SKM-1 (cell line): ENCODE data around the gene COX4I2.
A peak's percentile ranks its signal among the peaks of the same experiment; 100 is the strongest.
"Not testable (repeated sequence)": the region's sequence is repeated elsewhere in the genome, so short reads cannot be mapped to it uniquely, and the experiment has no call there.

Experiments
- DNase-seq: peaks from one replicate; lab custom pipeline; 2025; ENCODE audit not compliant: unreplicated experiment; lab: John Stamatoyannopoulos, UW

COX4I2 gene

DNA sequence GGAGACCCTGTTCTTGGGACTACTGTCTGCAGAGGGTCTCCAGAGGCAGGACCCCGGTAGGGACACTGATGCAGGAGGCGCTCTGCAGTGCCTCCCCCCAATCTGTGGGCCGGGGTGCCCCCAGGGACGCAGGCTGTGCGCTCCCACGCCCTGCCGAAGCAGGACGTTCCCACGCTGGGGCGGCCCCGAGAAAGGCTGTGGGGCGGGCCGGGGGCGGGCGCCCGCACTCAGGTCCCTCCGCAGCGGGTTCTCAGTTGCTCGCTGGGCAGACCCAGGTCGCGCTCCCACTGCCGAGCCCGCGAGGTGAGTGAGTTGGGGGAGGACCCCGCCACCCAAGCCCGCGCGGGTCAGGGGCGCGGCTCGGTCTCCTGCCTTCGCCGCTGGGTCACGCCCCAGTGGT, at the start of gene COX4I2:
COX4I2 (plus strand) TSS at position 253 of the 400 bp plus-strand sequence. CDS start 1,106 bp downstream, outside the sequence.
- no peak for DNase-seq

DNA sequence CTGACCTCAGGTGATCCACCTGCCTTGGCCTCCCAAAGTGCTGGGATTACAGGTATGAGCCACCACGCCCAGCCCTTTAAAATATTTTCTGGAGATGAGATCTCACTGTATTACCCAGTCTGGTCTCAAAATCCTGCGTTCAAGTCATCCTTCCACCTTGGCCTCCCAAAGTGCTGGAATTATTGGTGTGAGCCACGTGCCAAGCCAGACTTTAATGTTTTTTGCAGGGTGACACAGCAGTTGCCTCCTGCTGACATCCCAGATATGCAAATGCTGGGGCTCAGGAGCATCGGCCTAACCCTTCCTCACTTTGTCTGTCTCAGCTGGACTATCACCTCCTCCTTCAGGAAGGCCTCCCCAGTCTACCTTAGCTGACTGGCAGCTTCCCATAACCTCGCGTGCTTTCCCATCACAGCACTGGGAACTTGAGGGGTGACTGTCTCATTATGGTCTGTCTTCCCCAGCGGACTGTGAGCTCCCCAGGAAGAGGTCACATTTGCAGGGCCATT, 46.9 kb upstream of the COX4I2 start:
- DNase-seq = no peak

DNA sequence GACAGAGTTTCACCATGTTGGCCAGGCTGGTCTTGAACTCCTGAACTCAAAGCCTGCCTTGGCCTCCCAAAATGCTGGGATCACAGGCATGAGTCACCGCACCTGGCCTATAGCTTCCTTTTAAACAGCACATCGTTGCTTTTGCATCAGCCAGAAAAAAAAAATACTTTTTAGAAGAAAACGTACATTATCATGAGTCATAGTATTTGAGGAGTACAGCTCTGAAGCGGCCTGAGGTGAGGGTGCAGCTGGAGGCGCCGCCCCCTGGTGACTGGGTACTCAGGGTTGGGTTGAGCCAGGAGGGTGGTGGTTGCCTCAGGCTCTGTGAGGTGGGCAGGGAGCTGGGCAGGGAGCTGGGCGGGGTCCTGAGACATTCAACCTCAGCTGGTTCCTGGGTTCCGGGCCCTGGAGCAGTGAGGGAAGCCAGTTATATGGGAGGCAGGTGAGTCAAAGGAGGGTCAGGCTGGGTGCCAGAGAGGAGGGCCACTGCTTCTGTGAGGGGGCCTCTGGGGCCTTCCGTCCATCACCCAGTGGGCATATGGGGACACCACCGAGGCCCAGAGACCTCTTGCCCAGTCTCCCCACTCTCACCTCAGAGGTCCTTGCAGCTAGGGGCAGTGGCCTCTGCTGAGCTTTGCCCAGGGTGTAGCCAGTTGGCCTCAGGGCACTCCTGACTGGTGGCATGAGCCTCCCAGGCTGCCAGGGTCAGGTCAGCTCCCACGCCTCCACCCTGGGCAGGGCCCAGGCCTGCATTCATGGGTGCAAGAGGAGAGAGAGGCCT, 44.3 kb upstream of the COX4I2 start:
- no peak for DNase-seq

DNA sequence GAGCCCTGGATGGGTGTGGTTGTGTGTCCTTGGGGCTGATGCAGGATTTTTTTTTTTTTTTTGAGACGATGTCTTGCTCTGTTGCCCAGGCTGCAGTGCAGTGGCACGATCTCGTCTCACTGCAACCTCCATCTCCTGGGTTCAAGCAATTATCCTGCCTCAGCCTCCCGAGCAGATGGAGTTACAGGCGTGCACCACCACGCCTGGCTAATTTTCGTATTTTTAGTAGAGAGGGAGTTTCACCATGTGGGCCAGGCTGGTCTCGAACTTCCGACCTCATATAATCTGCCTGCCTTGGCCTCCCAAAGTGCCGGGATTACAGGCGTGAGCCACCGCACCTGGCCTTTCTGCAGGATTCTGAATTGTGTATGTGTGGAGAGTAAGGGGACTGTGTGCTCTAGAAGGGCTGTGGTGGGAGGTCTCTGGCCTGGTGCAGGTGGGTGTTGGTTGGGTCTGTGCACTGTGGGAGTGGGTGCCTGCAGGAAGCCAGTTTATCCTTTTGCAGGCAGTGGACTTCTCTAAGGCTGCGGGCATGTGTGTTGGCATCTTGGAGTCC, 43.6 kb upstream of the COX4I2 start:
- DNase-seq = no peak

DNA sequence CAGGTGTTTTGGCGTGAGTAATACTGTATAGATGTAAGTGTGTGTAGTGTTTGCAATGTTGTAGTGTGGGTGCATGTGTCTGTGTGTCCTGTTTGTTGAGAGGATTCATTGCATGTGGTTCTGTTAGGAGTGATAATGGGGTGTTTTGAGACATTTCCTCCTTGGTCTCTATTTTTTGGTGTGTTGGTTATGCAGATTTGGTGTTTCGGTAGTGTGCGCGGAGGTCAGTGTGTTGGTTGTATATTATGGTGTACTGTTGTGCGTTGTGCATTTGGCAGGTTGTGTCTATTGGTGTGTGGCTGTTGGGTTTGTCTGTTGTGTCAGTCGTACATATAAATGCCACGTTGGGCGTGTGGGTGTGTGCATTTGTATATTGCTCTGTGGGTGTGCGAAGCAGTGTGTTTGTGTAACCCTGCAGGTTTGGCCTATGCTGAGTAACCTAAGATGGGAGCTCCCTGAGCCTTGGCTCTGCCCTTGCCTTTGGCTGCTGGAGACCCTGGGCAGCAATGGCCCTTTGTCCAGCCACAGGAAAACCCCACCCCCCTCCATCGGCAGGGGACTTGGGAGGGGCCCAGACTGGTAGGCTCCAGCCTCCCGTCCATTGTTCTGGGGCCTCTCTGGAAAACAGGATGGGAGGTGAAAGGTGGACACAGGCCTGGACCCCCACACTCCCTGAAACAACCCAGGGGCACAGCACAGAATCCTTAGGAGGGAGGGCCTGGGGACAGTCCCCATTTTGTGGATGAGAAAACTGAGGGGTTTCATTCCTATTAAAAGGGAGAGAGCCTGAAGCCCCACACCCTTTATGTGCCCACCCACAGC, 42.9 kb upstream of the COX4I2 start:
- no peak for DNase-seq

DNA sequence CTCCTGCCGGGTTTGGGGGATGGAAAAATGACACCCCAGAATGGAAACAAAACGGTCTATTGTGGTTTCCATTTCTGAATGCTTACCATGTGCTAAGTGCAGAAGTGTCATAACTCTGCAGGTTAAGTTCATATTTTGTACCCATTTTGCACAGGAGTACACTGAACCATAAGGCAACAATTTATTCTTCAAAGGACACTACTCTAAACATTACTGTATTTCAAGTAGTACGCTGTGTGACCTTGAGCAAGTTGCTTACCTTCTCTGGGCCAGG, 42.4 kb upstream of the COX4I2 start:
- DNase-seq = no peak

DNA sequence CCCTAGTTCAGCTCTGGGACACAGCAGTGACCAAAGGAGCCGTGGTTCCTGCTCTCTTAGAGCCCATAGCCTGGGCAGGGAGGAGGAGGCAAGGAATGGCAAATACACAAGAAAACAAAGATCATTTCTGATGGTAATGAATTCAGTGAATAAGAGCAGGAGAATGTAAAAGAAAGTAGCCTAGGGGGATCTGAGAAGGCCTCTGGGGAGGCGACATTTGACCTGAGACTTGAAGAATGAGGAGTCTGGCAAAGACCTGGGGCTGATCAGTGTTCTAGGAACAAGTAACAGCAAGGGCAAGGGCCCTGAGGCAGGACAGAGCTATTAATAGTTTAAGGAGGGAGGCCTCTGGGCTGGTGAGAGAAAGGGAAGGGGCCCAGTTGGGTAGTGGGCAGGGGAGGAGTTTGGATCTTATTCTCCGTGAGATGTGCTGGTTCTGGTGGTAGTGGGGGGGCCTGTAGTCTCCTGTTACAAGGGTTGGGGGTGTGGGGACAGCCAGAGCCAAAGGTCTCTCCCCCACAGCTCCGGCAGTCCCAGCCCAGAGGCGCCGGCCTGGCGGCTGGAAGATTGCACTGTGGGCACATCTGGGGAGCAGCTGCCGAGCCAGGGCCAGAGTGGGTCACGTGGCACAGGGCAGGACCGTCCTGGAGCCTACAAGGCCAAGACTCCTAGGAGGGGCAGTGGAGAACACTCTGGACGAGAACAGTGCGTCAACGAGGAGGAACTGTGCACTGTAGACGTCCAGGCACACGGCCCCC, 41.9 kb upstream of the COX4I2 start:
- no peak for DNase-seq

DNA sequence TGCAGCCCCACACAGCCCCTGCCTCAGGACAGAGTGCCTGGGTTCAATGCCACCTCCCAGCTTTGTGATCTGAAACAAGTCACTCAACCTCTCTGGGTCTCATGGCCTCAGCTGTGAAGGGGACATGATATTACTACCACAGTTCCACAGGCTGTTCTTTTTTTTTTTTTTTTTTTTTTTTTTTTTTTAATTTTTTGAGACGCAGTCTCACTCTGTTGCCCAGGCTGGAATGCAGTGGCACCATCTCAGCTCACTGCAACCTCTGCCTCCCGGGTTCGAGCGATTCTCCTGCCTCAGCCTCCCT, 41.3 kb upstream of the COX4I2 start:
- DNase-seq = not testable (repeated sequence)

DNA sequence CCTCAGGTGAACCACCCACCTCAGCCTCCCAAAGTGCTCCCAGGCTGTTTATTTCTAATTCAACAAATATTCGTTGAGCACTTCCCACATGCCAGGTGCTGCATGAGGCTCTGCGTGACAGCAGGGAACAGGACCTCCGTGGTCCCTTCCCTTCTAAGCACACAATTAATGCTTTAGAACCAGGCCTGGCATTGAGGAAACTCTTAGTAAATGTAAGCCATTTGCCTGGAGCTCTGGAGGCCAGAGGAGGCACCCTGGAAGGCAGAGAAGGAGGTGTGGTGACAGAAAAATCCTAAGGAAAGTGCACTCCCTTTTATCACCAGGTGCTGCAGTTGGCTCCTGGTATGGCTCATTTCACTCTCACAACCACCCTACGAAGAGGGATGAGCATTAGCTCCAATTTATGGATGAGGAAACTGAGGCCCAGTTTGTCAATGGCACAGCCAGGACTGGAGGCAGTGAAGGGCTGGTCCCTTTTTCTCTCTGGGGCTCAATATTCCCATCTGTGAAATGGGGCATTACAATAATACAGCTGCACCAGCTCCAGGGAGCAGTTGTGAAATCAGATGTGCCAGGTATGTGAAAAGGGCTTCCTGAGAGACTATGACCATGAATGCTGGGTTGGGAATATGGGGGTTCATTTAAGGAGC, 40.8 kb upstream of the COX4I2 start:
- no peak for DNase-seq

DNA sequence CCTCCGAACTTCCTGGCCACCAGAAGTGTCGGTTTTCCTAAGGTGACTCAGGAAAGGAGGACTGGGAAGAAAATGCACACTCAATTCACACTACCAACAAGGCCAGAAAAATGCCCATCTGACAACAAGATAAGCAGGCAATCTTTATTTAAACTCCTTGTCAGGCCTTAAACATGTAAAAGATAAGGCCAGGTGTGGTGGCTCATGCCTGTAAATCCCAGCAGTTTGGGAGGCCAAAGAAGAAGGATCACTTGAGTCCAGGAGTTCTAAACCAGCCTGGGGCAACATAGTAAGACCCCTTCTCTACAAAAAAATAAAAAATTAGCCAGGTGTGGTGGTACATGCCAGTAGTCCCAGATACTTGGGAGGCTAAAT, 40.2 kb upstream of the COX4I2 start:
- DNase-seq = no peak

DNA sequence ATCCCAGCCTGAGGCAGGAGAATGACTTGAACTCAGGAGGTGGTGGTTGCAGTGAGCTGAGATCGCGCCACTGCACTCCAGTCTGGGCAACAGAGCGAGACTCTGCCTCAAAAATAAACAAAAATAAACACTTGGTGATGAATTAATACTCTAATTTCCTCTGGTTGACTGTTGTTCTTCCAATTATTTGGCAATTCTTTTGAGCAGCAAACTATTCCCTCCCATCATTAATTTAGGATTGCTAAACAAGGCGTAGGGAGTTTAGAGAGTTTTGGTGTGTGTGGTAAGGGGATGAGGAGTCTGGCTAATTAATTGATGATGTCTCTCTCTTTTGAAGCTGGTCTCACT, 35.3 kb upstream of the COX4I2 start:
- no peak for DNase-seq

DNA sequence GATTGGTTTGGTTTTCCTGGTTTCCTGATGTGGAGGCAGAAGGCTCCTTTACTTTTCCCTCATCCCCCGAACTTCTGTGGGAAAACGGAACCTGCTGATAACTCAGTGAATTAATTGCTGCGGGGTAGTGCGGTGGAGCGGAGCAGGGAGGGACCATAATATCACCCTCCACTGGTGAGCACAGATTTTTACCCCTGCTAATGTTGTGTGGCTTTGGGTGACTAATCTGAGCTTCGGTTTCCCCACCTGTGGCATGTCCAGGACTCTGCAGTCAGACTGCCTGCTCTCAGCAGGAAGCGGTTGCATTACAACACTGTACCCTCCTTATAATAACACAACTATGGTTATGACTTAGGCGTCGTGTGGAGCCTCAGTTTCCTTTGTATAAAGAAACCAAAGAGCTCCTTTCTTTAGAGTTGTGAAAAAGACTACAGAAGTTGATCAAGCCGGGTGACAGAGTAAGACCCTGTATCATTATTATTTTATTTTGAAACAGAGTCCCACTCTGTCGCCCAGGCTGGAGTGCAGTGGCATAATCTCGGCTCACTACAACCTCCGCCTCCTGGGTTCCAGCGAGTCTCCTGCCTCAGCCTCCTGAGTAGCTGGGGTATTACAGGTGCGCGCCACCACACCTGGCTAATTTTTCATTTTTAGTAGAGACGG, 34.8 kb upstream of the COX4I2 start:
- DNase-seq = peak; percentile 63

DNA sequence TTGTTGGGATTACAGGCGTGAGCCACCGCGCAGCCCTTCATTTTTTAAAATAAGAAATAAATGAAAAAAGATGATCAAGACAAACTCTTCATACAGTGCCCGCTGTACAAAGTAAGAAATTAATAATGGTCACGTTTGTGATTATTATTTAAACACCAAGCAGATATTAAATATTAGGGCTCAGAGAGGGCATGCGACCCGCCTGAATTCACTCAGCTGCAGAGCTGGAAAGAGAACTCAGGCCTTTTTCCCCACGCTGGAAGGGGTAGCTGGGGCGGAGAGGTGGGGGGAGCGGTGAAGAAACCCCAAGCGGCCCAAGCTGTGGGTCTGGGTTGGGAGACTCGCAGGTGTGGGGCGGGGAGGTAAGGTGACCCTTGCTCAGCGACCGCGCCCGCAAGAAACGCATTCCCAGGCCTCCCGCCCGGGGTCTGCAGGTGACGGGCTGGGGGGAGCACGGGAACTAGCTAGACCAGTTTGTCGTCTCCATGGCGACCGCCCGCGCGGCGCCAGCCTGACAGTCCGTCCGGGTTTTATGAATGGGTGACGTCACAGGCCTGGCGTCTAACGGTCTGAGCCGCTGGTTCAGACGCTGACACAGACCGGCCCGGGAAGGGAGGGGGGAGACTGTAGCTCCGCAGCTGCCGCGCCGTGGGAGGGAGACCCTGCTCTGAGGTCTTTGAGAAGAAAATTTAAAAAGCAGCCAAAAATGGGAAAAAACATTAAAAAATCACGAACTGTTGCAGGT, 33.7 kb upstream of the COX4I2 start:
- peak; percentile 83 for DNase-seq

DNA sequence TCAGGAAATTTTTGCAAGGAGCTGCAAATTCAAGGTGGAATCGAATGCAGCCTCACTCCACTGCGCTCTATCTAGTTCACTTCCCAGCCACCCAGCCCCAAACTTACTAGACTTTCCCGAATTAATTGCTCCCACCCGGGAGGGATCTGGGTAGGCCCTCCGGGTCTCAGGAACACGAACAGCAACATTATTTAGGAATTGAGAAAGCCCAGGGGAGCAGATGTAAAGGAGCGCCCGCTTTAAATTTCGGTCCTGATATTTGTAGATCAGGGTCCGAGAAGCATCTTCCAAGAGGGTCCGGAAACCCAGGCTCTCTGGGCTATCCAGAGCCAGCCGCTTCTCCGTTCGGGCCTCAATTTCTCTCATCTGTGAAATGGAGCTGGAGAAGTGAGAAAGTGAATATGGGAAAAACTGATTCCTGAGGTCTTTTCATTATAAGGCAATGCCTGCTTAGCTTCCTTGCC, 33.1 kb upstream of the COX4I2 start:
- DNase-seq = no peak

DNA sequence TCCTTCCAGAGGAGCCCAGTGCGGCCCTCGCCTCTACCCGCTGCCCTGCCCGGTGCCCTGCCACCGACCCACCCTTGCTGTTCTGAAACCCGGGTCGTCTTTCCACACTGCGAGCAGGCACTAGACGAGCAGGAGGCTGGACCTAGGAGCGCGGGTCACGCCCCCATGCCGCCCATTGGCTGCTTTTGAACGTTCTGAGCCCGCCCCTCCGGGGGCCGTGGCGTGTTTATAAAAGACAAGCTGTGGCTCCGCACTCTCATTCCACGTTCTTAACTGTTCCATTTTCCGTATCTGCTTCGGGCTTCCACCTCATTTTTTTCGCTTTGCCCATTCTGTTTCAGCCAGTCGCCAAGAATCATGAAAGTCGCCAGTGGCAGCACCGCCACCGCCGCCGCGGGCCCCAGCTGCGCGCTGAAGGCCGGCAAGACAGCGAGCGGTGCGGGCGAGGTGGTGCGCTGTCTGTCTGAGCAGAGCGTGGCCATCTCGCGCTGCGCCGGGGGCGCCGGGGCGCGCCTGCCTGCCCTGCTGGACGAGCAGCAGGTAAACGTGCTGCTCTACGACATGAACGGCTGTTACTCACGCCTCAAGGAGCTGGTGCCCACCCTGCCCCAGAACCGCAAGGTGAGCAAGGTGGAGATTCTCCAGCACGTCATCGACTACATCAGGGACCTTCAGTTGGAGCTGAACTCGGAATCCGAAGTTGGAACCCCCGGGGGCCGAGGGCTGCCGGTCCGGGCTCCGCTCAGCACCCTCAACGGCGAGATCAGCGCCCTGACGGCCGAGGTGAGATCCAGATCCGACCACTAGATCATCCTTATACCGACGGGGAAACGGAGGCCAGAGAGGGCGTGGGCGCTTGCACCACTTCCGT, 32.4 kb upstream of the COX4I2 start, which contains the start of gene ID1:
ID1 (plus strand) TSS at position 259 of the 871 bp plus-strand sequence; CDS start at position 358, 99 bp downstream.
- peak; percentile 96 for DNase-seq

DNA sequence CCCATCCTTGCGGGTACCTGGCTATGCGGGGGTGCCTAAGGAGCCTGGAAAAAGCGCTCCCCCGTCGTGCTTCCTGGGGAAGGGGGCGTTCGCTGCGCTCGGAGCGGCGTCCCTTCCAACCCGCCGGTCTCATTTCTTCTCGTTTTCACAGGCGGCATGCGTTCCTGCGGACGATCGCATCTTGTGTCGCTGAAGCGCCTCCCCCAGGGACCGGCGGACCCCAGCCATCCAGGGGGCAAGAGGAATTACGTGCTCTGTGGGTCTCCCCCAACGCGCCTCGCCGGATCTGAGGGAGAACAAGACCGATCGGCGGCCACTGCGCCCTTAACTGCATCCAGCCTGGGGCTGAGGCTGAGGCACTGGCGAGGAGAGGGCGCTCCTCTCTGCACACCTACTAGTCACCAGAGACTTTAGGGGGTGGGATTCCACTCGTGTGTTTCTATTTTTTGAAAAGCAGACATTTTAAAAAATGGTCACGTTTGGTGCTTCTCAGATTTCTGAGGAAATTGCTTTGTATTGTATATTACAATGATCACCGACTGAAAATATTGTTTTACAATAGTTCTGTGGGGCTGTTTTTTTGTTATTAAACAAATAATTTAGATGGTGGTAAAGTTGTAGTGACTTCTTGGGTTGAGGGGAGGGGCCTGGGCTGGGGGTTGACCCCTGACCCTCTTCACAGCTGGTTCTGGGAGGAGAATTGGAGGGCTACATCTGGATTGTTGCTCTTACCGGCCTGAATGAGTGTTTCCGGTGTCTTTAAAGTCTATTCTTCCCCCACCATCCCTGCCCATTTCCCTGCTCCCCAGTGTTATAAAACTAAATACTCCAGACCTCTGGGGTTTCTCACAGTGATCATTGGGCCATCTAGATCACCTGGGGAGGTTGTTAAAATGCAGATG, 31.6 kb upstream of the COX4I2 start:
- DNase-seq = no peak

DNA sequence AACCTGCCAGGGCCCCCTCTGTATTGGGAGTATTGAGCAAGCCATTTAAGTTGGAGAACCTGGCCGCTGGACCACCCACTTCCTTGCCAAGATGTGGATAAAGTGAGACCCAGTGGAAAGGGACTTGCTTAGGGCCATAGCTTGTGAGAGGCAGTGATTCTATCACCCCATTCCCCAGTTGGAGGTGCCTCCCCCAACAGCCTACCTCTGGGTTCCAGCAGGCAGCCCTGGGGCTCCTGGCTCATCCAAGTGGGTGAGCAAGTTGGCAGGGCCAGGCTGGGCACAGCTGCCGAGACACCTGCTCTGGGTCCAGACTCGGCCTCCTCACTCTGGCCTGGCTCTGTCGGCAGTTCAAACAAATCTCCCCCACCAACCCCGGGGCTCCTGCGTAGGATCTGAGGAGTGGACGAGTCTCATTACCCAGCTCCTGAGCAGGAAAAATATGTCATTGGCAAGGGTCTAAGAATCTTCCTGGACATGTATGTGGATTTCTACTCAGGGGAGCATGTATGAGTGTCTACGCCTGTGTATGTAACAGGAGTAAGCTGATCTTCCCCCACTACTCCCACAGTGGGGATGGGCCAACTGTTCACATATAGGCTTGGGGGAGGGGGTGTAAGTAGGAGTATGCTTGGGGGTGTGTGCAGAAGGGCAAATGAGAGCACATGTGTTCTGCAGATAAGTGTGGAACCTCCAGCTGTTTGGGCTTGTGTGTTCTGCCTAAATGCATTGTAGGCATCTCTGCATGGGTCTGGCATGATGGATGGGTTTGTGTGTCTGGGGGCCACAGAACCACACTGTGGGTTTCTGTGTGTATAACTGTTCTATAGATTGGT, 30.7 kb upstream of the COX4I2 start:
- no peak for DNase-seq
